K562 (cell line): Measurements from ENCODE around the gene MTA1. TPM values are rescaled to one million over a fixed set of nuclear protein-coding genes. Genes with fewer than 3 reads are reported as not detected.

Experiments used
- ATAC-seq: fragments of 200-7000 bp; cut with Tn5 transposase; 3 replicates; pipeline ENCODE4 v1.9.1; 2020; ENCODE audit warnings: moderate library complexity
- BruUV-seq: library from RNA; stranded (reverse); fragments of 400-500 nt; replicated peaks from 2 replicates; lab custom pipeline; 2021; lab: Mats Ljungman, UMichigan
- CTCF ChIA-PET: fragments of 300-600 bp; formaldehyde crosslinking; extraction: SDS; loops from one replicate; lab custom pipeline; 2021; ENCODE audit warnings: low intra/inter-chr PET ratio; lab: Yijun Ruan, JAX
- POLR2A ChIA-PET: fragments of 300-600, 350-650 bp; sonication (Branson Sonifier 250); formaldehyde crosslinking; extraction: SDS; loops from one replicate; lab custom pipeline; 2021; ENCODE audit warnings: antibody characterized with exemption, inconsistent platforms; lab: Yijun Ruan, JAX
- DNase-seq, 4 experiments: peaks; one replicate each; pipeline versions ENCODE4 v3.0.0 to v3.0.0-alpha.2; 2011 to 2018; ENCODE audit warnings: low spot score in 3 of 4, mixed read lengths in 3 of 4; ENCODE audit errors: extremely low read depth in 1 of 4
- FAIRE-seq: peaks from 2 replicates; lab custom pipeline; 2011; peaks lifted over from hg19 to GRCh38; lab: Jason Lieb, UNC
- H2AFZ ChIP-seq: 2 replicates; pipeline ENCODE4 v1.6.0; 2011; ENCODE audit warnings: low read depth, low read length, control low read depth, inconsistent platforms
- H3K27ac ChIP-seq: fragments of 200-600 bp; 3 replicates; pipeline ENCODE4 v1.8.0; 2011; ENCODE audit warnings: low read depth, mild to moderate bottlenecking, control low read depth, inconsistent platforms, low read length, moderate library complexity, mixed read lengths; ENCODE audit errors: extremely low read depth
- H3K27me3 ChIP-seq, 2 experiments: fragments of 300-600 bp in 1 of 2; 2 replicates in 1 of 2; 3 replicates in 1 of 2; pipeline versions ENCODE4 v1.6.0 to v1.8.0; 2011; ENCODE audit warnings: inconsistent platforms in 2 of 2, low read length in 2 of 2, mild to moderate bottlenecking in 1 of 2, mixed read lengths in 1 of 2, moderate library complexity in 1 of 2; ENCODE audit not compliant: control insufficient read depth in 2 of 2, insufficient read depth in 2 of 2
- H3K36me3 ChIP-seq: fragments of 300-600 bp; 3 replicates; pipeline ENCODE4 v1.8.0; 2011; ENCODE audit warnings: mild to moderate bottlenecking, low read length, inconsistent platforms; ENCODE audit not compliant: control insufficient read depth, insufficient read depth
- H3K4me1 ChIP-seq, 2 experiments: fragments of 200-600 bp in 1 of 2; replicated peaks in 1 of 2; 2 replicates in 1 of 2; 3 replicates in 1 of 2; pipeline versions ENCODE4 v1.5.1 to v1.8.0; 2011; ENCODE audit warnings: inconsistent platforms in 2 of 2, low read length in 2 of 2, mild to moderate bottlenecking in 1 of 2, mixed read lengths in 1 of 2, moderate library complexity in 1 of 2; ENCODE audit not compliant: control insufficient read depth in 2 of 2, insufficient read depth in 2 of 2
- H3K4me2 ChIP-seq: 2 replicates; pipeline ENCODE4 v1.6.1; 2011; ENCODE audit warnings: low read length, control low read depth, inconsistent platforms, mixed read lengths; ENCODE audit not compliant: insufficient read depth
- H3K4me3 ChIP-seq: fragments of 200-600 bp; sonication (generic), shearing (Covaris generic); 2 replicates; pipeline ENCODE4 v1.5.1; 2016; ENCODE audit warnings: control low read depth, inconsistent platforms
- H3K79me2 ChIP-seq: fragments of 200-600 bp; 3 replicates; pipeline ENCODE4 v1.8.0; 2011; ENCODE audit warnings: low read length, inconsistent platforms; ENCODE audit not compliant: control insufficient read depth, insufficient read depth
- H3K9ac ChIP-seq, 2 experiments: 2 replicates each; pipeline versions ENCODE4 v1.6.0 to v1.6.1; 2011; ENCODE audit warnings: low read depth in 2 of 2, low read length in 2 of 2, control low read depth in 1 of 2, inconsistent platforms in 1 of 2, mild to moderate bottlenecking in 1 of 2, mixed read lengths in 1 of 2; ENCODE audit not compliant: insufficient read depth in 1 of 2
- H3K9me1 ChIP-seq: one replicate; pipeline ENCODE4 v1.6.0; 2011; ENCODE audit warnings: inconsistent platforms, mild to moderate bottlenecking, low read length, moderate library complexity; ENCODE audit not compliant: control insufficient read depth, insufficient read depth
- H3K9me3 ChIP-seq: replicated peaks from 2 replicates; pipeline ENCODE4 v1.5.1; 2011; ENCODE audit warnings: low read depth, low read length, inconsistent platforms; ENCODE audit not compliant: control insufficient read depth, insufficient read depth
- H4K20me1 ChIP-seq: replicated peaks from 2 replicates; pipeline ENCODE4 v1.6.1; 2011; ENCODE audit warnings: low read length, inconsistent platforms, mixed read lengths; ENCODE audit not compliant: control insufficient read depth, insufficient read depth
- MAFG ChIP-seq: fragments of 450-650 bp; conservative IDR thresholded peaks from 2 replicates; pipeline ENCODE4 v1.6.1; 2016; ENCODE audit warnings: missing genetic modification characterization, missing compliant biosample characterization
- MTA1 ChIP-seq: fragments of 450-650 bp; IDR thresholded peaks from 2 replicates; pipeline ENCODE4 v1.6.1; 2017; ENCODE audit warnings: borderline replicate concordance
- POLR2G ChIP-seq: fragments of 200-400 bp; formaldehyde crosslinking; IDR thresholded peaks from 2 replicates; pipeline ENCODE4 v1.6.1; 2017; ENCODE audit warnings: low read depth, mild to moderate bottlenecking, antibody characterized with exemption, low read length, moderate library complexity
- TARDBP ChIP-seq: fragments of 450-650 bp; IDR thresholded peaks from 2 replicates; pipeline ENCODE4 v1.6.1; 2016
- WGBS: fragments of 100-300 bp; shearing (Covaris generic); methylation state at CpG from one replicate; pipeline ENCODE4 v1.1.6; 2016; ENCODE audit warnings: low coverage, mixed read lengths; ENCODE audit not compliant: insufficient coverage; ENCODE audit errors: missing lambda C conversion rate; 5-methylcytosine and 5-hydroxymethylcytosine counted together
- in situ Hi-C: fragments of 300-500 bp; cut with MboI; formaldehyde crosslinking; loops from 4 replicates; pipeline ENCODE4 v1.15.0; 2018; ENCODE audit warnings: inconsistent platforms, mixed read lengths
- intact Hi-C: fragments of 100-400 bp; cut with micrococcal nuclease; formaldehyde crosslinking; loops from 2 replicates; pipeline ENCODE4 v1.14.2; 2022
- polyA plus RNA-seq, 8 experiments: library from polyadenylated mRNA; depleted of rRNA in 4 of 8; stranded (reverse) in 5 of 8; unstranded in 3 of 8; fragments of >200 nt; fragmentation: Nextera tagmentation in 2 of 8; fragmentation: Illumina TruSeq in 1 of 8; extraction: Ambion mirVana in 2 of 8; extraction: Trizol in 1 of 8; gene quantifications; 2 replicates each; pipeline versions ENCODE4 v1.2.1 to v1.2.3, GENCODE V29; 2011 to 2014; ENCODE audit warnings: inconsistent platforms in 1 of 8, missing spikeins in 1 of 8
- total RNA-seq, 7 experiments: library from RNA; depleted of rRNA in 6 of 7; stranded (reverse); fragments of >200 nt in 6 of 7; fragmentation: Illumina TruSeq in 2 of 7; extraction: Trizol in 2 of 7; gene quantifications; 2 replicates each; pipeline versions ENCODE4 v1.2.1 to v1.2.3, GENCODE V29; 2011 to 2021; ENCODE audit warnings: low replicate concordance in 1 of 7

MTA1 gene
- total and polyA plus RNA-seq, 9 of the 15 experiments (the other 6 are each of a cell fraction or from before 2014, with no cell fraction given) = 0.13 to 118 (median 32.3) TPM

GRCh38 chr14:105466531-105467248 is 47.1 kb downstream of the MTA1 start:
- intact Hi-C loops = no loop called here
- H3K9me1 ChIP-seq = no peaks in the 10 kb centered on the region
- WGBS = 96% methylated on average over 8 of the region's 53 CpGs
- H3K9me3 ChIP-seq = no peaks in the 10 kb centered on the region
- H3K4me2 ChIP-seq = no peak overlapping the region
- TF ChIP-seq TARDBP (no peak), MAFG (tag) (no peak), POLR2G (peak; percentile 54; the same call in 1 of the 2 replicates)
- TF ChIP-seq, all 486 proteins: peak for 1
- DNase-seq (no peak), FAIRE-seq (no peak), ATAC-seq (no peak)
- H3K36me3 ChIP-seq = peaks cover 66% of the 10 kb centered on the region; the same call in 2 of the 3 replicates
- no TSS peak for BruUV-seq
- H3K79me2 ChIP-seq = no peaks in the 10 kb centered on the region
- H3K4me3 ChIP-seq = no peak overlapping the region
- ChIA-PET POLR2A (no interaction called here), CTCF (no interaction called here)
- in situ Hi-C loops = no loop called here
- peaks cover 0 to 44% of the 10 kb centered on the region in 2 experiments; a peak in 2 of 5 replicates for H3K4me1 ChIP-seq
- H3K27ac ChIP-seq = no peak overlapping the region
- H2AFZ ChIP-seq = no peak overlapping the region
- H4K20me1 ChIP-seq = no peaks in the 10 kb centered on the region; the same call in 1 of the 2 replicates
- H3K27me3 ChIP-seq = no peaks in the 10 kb centered on the region
- no peak overlapping the region; a peak in 1 of 4 replicates for H3K9ac ChIP-seq

- Histone ChIP-seq H3K4me3 (no peak overlapping the region), H2AFZ (no peak overlapping the region), H3K27me3 (no peaks in the 10 kb centered on the region), H4K20me1 (no peaks in the 10 kb centered on the region; the same call in 1 of the 2 replicates), H3K9me1 (no peaks in the 10 kb centered on the region), H3K4me2 (no peak overlapping the region), H3K79me2 (no peaks in the 10 kb centered on the region), H3K36me3 (peaks cover 64% of the 10 kb centered on the region; the same call in 2 of the 3 replicates), H3K27ac (no peak overlapping the region), H3K9ac (no peak overlapping the region), H3K9me3 (no peaks in the 10 kb centered on the region), H3K4me1 (peaks cover 0 to 51% of the 10 kb centered on the region in 2 experiments; a peak in 2 of 5 replicates)
- ChIA-PET POLR2A (no interaction called here), CTCF (no interaction called here)
- FAIRE-seq = no peak
- intact Hi-C loops = no loop called here
- no peak for ATAC-seq
- in situ Hi-C loops = no loop called here
- DNase-seq = no peak
- WGBS = 97% methylated on average over 5 of the region's 20 CpGs
- BruUV-seq = no TSS peak
- TF ChIP-seq POLR2G (0 out of 2 replicates have a peak, but pooled peaks have one; percentile 4), MTA1 (no peak)
These were observed 47.8 kb downstream of the MTA1 start for GRCh38 chr14:105467249-105467941.
